Ramos (cell line): Measurements from ENCODE around the gene ZNF23.
"Not testable (repeated sequence)": the region's sequence is repeated elsewhere in the genome, so short reads cannot be mapped to it uniquely, and the experiment has no call there.

Experiments used
- in situ Hi-C: fragments of 300-500 bp; cut with MboI; formaldehyde crosslinking; loops from one replicate; pipeline ENCODE4 v1.14.3; 2022; ENCODE audit warnings: low sequenced_read_pairs; ENCODE audit not compliant: unreplicated experiment

ZNF23 gene

DNA sequence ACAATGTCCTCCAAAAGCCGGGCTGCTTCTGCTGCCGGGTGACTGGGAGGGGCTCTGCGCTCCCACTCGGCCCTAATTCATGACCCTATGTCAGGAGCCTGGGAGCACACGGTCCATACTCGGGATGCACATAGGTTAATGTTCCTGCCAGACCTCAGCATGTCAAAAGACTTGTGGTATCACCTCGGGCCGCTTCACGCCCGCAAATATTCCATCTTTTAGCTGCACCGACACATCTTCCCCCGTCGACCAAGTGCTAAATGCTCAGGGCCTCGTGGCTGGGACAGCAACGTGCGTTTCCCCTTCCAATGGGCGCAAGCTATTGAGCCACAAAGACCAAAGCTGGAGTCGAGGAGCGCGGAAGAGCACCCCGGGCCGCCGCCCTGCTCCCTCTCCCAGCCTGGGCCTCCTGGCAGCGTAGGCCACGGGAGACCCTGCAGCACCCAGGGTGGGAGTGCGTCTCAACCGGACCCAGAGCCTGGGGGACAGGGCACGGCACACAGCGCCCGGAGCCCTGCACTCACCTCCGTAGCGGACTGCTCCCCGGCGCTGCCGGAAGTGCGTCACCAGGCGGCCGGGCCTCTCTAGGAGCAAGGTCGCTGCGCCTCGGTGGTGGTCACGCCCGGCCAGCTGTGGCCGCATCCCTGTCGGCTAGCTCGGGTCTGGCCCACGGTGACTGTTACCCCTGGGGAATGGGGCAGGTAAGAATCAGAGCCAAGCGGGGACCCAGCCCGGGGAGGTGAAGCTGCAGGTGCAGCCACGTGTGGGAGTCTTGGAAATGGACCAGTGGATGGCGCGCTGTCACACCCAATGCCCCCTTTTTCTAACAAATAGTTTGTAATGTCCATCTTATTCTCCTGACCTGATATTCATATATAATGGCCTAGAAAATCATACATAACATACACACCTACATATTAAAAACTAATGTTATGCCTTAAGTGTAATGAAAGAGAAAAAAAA, at the start of gene ZNF23:
Gene ZNF23 (minus strand): TSS at position 562 of the 963 bp plus-strand sequence. CDS start 5,451 bp downstream, outside the sequence.
- in situ Hi-C loops: no loop called here

DNA sequence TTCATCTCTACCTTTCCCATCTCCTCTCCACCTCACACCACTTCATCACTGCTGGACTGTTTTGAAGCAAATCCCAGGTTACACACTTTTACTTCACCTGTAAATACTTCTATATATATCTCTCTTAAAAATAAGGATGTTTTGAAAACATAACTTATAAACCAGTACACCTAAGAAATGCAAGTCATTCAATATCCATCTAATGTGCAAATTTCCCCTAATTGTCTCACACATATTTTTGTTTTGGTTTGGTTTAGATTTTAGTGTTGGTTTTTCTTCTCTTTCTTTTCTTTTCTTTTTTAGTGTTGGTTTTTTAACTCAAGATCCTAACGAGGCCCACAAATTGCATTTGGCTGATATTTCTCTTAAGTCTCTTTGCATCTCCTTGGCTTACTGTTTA, 45.0 kb upstream of the ZNF23 start:
- in situ Hi-C loops: no loop called here

DNA sequence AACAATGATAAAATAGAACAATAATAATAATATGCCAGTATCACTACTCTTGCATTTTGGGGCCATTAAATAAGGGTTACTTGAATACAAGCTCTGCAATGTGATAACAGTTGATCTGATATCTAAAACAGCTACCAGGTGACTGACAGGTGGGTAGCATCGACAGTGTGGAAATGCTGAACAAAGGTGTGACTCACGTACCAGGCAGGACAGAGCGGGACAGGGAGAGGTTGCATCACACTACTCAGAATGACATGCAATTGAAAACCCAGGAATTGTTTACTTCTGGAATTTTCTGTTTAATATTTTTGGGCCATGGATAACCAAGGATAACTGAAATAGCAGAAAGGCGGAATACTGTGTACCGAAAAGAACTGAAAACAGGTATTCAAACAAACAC, 42.9 kb upstream of the ZNF23 start:
- in situ Hi-C loops: no loop called here

DNA sequence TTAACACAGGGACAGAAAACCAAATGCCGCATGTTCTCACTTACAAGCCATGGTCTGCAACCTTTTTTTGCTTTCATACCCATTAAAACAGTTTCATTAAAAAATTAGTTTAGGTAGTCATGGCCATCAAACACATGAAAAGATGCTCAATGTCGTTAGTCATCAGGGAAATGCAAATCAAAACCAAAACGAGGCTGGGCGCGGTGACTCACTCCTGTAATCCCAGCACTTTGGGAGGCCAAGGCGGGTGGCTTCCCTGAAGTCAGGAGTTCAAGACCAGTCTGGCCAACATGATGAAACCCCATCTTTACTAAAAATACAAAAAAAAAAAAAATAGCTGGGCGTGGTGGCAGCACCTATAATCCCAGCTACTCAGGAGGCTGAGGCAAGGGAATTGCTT, 42.0 kb upstream of the ZNF23 start:
- in situ Hi-C loops: not testable (repeated sequence)

DNA sequence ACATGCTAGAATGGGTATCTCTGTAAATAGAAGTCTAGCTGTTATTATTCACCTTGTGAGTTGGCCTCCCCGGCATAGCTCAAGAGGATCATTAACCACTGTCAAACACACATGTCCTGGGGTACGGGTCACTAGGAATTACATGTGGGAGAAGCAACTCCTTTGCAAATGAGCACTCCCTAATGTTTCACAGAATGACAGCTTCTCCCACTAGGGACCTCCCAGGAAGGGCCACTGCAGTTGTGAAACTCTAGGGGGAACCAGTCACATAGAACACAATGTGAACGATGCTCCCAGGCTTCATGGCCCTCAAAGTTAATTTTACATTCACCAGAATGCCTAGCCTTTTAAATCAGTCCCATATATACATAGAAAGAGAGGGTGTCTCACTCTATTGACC, 39.5 kb upstream of the ZNF23 start:
- in situ Hi-C loops: no loop called here

DNA sequence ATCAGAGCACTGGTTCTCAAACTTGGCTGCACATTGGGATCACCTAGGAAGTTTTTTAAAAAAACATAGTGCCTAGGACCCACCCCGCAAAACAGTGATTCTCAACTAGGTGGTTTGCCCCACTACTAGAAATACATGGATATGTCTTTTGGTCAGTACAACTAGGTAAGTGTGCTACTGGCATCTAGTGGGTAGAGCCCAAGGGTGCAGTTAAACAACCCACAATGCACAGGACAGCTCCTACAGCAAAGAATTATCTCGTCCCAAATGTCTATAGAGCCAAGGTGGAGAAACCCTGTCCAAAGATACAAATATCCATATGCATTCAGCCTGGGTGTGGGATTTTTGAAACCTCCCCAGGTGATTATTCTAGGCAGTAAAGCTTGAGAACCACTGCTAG, 38.9 kb upstream of the ZNF23 start:
- in situ Hi-C loops: no loop called here

DNA sequence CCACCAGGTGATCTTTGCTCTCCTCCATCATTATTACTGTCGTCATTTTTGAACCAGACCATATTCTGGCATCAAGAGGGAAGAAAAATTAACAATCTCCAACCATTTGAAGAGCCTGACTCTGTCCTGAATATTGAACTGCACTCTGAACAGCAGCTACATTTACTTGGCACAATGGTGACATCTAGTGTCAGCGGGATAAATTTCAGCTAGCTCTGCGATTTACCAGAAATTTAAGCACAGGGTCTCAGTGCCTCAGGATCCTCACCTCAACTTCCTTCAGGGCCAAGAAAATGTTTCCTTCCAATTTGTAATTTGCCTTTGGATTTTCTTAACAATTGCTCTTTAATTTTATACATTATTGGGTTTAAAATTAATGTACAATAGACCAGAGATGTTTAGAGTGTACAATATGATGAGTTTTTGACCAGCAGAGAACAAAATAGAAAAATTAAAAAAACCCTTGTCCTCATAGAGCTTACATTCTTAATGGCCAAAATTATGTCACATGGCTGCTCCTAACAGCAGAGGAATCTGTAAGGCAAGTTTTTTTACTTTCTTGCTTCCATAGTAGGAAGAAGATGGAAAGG, 37.8 kb upstream of the ZNF23 start:
- in situ Hi-C loops: loop anchor here (5.0 kb wide), 1 partner anchor 83 kb away; no protein-coding TSS in a partner anchor

DNA sequence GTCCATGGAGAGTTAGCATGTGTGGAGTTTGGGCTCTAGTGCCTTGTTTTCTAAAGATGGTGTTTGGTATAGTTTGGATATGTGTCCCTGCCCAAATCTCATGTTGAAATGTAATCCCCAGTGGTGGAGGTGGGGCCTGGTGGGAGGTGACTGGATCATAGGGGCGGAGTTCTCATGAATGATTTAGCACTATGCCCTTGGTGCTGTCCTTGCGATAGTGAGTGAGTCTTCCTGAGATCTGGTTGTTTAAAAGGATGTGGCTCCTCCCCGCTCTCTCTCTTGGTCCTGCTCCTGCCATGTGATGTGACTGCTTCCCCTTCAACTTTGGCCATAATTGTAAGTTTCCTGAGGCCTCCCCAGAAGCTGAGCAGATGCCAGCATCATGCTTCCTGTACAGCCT, 36.0 kb upstream of the ZNF23 start:
- in situ Hi-C loops: loop anchor here (5.0 kb wide), 1 partner anchor 81 kb away; no protein-coding TSS in a partner anchor

DNA sequence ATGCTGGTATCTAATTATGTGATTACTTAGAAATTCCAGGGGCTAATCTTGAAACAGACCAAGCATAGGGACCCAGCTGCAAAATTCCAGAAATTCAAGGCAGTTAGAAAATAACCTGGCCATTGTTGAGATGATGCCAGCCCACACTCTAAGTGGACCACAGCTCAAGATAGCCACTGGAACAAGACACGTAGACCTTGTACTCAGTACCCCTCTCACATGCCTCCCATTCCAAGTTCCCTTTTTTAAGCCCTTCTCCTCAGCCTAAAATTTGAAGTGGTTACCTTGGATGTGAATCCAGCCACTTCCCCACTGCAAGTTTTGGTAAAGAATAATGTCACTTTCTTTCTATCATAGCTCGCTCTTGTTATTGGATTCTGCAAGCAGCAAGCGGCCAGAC, 31.2 kb upstream of the ZNF23 start:
- in situ Hi-C loops: no loop called here

DNA sequence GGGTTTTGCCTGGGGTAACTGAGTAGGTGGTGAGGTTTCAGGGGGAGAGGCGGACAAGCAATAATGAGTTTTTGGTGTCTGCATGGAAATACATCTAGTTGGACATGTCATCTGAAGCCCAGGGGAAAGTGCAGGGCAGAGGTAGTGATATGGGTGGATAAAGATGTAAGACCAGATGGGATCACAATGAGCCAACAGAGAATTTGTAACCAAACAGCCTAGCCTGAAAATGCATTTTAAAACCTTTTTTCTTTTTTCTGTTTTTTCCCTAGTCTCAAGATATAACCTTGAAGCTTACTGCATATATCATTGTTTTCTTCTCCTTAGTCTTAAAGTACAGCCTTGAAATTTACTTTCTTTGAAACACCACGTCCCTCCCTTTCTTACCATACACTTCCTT, 30.7 kb upstream of the ZNF23 start:
- in situ Hi-C loops: no loop called here

DNA sequence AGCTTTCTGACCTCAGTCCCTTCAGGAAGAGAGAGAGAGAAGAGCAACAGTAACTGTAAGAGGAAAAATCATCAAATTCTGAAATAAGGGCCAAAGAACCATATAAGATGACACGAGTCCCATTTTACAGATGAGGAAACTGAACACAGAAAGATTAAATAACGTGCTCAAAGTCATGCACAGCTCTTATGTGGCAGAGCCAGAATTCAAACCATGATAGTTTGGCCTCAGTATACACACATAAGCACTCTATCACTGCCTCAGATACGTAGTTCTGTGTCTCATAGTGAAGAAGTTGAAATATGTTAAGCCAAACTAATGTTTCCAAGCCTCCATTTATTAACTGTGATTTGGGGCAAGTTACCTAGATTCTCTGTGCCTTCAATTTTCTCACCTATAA, 29.0 kb upstream of the ZNF23 start:
- in situ Hi-C loops: no loop called here

DNA sequence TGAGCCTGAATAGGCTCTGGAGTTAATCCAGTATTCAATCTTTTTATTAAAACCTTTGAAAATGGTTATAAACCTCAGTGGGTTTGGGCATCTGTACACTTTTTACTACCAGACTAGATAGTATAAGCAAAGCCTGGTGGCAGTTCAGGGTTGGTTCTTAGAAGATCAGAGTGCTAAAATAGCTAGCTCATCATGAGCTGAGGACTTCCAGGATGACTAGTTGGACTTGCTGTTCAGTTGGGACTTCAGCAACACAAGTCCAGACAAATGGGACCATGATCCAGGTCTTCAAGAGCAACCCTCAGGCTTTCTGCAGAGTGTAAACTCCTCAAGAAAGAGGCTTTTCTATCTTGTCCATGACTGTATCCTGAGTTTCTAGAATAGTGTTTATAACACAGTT, 28.3 kb upstream of the ZNF23 start:
- in situ Hi-C loops: no loop called here

DNA sequence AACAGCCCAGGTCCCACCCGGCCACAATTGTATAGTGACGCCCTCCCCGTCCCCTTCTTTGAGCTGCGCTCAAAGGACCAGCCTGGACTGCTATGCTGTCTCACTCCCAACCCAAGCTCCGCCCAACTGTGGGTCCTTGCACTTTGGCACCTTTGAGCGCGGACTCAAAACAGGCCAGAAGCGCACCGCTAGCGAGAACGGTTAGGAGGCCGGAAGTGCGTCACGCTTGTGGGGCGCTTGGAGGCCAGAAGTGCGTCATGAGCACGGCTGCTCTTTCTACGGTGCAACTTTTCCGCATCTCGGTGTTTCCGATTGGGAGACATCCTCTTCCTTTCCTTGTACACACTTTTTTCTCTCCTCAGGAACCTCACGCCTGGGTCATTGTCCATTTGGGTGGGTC, 27.1 kb upstream of the ZNF23 start, which contains the start of gene ZNF19:
Gene ZNF19 (minus strand): TSS at position 203 of the 400 bp plus-strand sequence. CDS start 7,210 bp downstream, outside the sequence.
- in situ Hi-C loops: no loop called here

DNA sequence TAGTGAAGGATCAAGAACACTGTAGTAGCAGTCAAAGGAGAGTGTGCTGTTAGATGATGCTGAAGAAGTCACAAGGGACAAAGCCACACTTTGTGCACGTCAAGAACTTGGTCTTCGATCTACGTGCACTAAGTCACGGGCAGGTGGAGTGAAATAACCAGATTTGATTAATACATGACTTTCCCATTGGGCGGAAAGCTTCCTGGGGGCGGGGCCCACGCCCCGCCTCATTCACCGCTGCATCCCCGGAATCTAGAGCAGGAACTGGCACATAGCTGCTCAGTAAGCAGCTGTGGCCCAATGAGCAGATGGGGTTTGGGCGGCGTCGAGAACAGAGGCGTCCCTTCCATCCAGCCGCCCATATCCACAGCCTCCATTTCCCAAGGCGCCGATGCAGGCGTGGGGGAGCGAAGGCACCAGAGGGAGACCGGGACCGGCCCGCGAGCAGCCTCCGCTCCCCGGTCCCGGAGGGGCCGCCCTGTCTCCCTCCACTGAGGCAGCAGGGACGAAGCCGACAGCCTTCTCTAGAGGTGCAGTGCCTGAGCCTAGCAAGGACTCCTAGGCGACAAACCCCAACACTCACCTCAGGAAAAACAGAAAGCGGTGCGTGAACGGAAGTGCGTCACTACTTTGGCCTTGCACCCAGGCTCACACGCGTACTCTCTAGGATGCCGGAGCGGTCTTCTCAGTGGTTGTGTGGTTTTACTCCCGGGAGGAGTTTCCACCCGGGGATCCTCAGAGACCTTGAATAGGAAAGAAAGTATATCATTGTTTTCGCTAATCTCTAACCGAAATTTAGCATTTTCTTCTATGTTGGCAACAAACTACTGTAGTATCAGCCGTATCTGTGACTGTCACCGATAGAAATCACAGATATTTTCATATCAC, 22.2 kb upstream of the ZNF23 start:
- in situ Hi-C loops: no loop called here

DNA sequence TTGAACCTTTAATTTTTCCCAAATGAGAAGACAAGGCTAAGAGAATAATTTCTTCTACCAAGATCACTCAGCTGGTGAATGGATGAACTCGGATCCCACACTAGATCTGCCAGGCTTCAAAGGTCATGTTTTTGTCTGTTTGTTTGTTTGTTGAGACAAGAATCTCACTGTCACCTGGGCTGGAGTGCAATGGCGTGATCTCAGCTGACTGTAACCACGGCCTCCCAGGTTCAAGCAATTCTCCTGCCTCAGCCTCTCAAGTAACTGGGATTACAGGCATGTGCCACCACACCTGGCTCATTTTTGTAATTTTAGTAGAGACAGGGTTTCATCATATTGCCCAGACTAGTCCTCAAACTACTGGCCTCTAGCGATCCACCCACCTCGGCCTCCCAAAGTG, 20.5 kb upstream of the ZNF23 start:
- in situ Hi-C loops: no loop called here

DNA sequence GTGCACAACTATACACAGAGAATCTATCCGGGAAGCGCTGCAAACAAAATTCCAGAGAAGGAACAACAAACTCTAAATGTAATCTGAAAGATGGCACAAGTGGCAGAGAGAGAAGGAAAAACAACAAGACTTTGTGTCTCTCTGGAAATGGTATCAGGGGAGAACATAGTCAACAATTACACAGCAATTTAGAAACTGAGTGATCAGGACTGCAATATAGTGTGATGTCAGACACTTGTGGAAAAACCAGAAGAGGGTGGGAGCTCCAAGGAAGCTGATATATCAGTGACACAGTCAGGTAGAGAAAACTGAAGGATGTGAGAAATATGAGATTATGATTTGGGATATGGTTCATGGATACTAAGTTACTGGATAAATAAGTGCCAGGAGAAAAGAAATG, 18.9 kb upstream of the ZNF23 start:
- in situ Hi-C loops: no loop called here

DNA sequence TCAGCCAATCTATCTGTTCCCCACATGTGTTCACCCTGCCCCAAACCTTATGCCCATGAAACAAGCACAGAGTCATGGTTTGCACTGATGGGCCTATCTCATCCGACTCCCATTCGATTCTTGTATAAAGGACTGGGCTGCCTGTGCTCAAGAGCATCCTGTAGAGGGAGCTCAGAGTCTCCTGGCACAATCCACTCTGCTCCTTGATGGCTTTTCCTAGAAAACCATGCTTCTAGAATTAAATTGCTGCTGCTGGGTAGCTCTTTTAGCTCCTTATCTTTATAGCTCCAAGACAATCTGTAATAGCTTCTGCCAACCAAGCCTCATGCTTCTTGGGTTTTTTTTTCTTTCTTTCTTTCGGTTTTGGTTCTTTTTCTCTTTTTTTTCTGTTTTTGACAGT, 17.4 kb upstream of the ZNF23 start:
- in situ Hi-C loops: no loop called here

DNA sequence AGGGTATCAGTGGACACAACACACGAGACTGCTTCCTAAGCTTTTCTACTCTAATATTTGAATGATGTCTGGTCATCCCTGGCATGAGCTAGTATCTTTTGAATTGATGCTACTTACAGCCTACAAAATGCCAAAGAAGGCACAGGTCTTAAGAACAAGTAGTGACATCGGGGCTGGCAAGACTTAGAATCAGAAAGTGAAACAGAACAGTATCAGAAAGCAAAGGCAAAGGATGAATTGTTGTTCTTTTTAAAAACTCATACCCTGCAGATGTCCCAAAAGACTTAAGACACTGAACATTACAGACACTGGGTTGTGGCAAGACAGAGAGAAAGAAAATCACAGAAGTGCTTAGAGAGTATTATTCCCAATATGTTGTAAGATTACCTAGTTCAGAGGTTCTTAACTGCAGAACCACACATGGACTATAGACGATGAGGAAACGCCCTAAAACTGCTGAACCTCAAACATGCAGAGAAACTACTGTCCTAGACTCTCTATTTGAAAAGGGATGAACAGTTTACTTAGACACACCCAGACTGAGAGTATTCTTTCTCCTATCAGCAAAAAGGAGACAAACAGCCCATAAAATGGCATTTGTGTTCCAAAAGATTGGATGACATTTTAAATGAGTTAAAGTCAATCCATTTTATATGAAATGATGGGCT, 14.5 kb upstream of the ZNF23 start:
- in situ Hi-C loops: no loop called here

DNA sequence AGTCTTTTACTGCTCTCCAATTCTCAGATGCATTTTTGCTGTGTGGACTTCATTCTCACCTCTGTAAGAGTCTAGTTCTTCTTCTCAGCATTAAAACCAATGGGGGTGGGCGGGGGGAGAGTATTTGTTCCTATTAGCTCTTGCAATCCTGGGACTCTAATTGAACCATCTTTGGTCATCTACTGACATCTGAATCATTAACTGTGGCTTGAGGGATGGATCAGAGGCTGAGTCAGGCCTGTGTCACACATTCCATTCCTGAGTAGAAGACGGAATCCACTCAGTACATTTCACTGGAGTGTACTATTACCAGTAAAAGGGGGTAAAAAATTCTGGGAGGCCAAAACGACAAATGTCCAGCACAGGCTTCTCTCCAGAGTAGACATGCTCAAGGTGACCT, 12.8 kb upstream of the ZNF23 start:
- in situ Hi-C loops: no loop called here

DNA sequence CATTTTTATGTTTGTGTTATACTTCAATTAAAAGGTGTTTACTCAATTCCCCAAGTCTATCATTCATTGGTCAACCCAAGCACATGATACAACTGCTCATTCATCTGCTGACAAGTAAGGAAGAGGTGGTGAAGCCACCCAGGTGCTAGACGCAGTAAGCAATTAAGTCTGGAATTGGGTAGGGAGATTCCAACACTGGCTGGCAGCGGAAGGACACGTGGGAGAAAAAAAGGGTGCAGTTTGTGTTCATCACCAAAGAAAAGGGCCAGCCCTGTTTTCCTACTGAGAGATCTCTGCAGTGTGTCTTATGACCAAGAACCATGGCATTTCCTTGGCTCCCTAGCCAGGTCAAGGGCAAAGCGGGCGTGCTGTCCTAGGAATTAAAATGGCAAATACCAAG, 11.8 kb upstream of the ZNF23 start:
- in situ Hi-C loops: no loop called here
